ENCODE measurements around the gene ENDOG.
"Not testable (repeated sequence)": the region's sequence is repeated elsewhere in the genome, so short reads cannot be mapped to it uniquely, and the experiment has no call there.

ENDOG gene

GRCh38 chr9:128828719-128829452 lies 10.6 kb downstream of the ENDOG start:
- no peak for DNase-seq (ENCODE audit: low read depth in 2 of 2)

GRCh38 chr9:128829477-128830251 lies 11.4 kb downstream of the ENDOG start, which contains the start of gene SPOUT1:
SPOUT1 (minus strand) TSS chr9:128829794; CDS start chr9:128829780, 14 bp downstream.
- peak; percentile 86 to 93 for DNase-seq (ENCODE audit: low read depth in 2 of 2)

- DNase-seq (ENCODE audit: low read depth in 2 of 2) = no peak
Measured at GRCh38 chr9:128833696-128834095, 15.4 kb downstream of the ENDOG start.

- DNase-seq (ENCODE audit: low read depth in 2 of 2) = no peak
Measured at GRCh38 chr9:128835246-128836210, 17.2 kb downstream of the ENDOG start.

- no peak for DNase-seq (ENCODE audit: low read depth in 2 of 2)
Measured at GRCh38 chr9:128836509-128837145, 18.3 kb downstream of the ENDOG start.

- no peak for DNase-seq (ENCODE audit: low read depth in 2 of 2)
Measured at GRCh38 chr9:128838338-128838737, 20.0 kb downstream of the ENDOG start.

GRCh38 chr9:128840524-128840923 lies 22.2 kb downstream of the ENDOG start:
- DNase-seq (ENCODE audit: low read depth in 2 of 2) = no peak

GRCh38 chr9:128841694-128842492 lies 23.6 kb downstream of the ENDOG start:
- DNase-seq (ENCODE audit: low read depth in 2 of 2) = no peak

- DNase-seq (ENCODE audit: low read depth in 2 of 2) = not testable (repeated sequence)
Measured at GRCh38 chr9:128843171-128843570, 24.9 kb downstream of the ENDOG start.

- DNase-seq (ENCODE audit: low read depth in 2 of 2) = no peak
Measured at GRCh38 chr9:128845186-128845931, 27.1 kb downstream of the ENDOG start.

- DNase-seq (ENCODE audit: low read depth in 2 of 2) = no peak
Measured at GRCh38 chr9:128846680-128847030, 28.4 kb downstream of the ENDOG start.

- no peak for DNase-seq (ENCODE audit: low read depth in 2 of 2)
Measured at GRCh38 chr9:128847803-128848202, 29.5 kb downstream of the ENDOG start.

GRCh38 chr9:128851024-128851423 lies 32.7 kb downstream of the ENDOG start:
- not testable (repeated sequence) for DNase-seq (ENCODE audit: low read depth in 2 of 2)

- not testable (repeated sequence) for DNase-seq (ENCODE audit: low read depth in 2 of 2)
Measured at GRCh38 chr9:128851779-128852600, 33.7 kb downstream of the ENDOG start.

- DNase-seq (ENCODE audit: low read depth in 2 of 2) = not testable (repeated sequence)
Measured at GRCh38 chr9:128852646-128853045, 34.3 kb downstream of the ENDOG start.

GRCh38 chr9:128854454-128854853 lies 36.2 kb downstream of the ENDOG start:
- DNase-seq (ENCODE audit: low read depth in 2 of 2) = not testable (repeated sequence)

- not testable (repeated sequence) for DNase-seq (ENCODE audit: low read depth in 2 of 2)
Measured at GRCh38 chr9:128858476-128858875, 40.2 kb downstream of the ENDOG start.

- no peak for DNase-seq (ENCODE audit: low read depth in 2 of 2)
Measured at GRCh38 chr9:128860937-128861336, 42.6 kb downstream of the ENDOG start.

GRCh38 chr9:128861501-128861900 lies 43.2 kb downstream of the ENDOG start:
- no peak for DNase-seq (ENCODE audit: low read depth in 2 of 2)

All from stimulated activated CD8-positive, alpha-beta memory T cell treated with anti-CD3 and anti-CD28 coated beads, Interleukin-2, amount 100 ng/mL, for 48 hours (primary cell).